Measurements from ENCODE around the gene KRTAP19-4. TPM values are rescaled to one million over a fixed set of nuclear protein-coding genes. Genes with fewer than 3 reads are reported as not detected.

Gene KRTAP19-4
- total RNA-seq, 1 experiment from 2014 or later, result not detected

Other genes starting within 250 kb of the KRTAP19-4 start
- gene KRTAP24-1, start 214.2 kb downstream of the KRTAP19-4 start, total RNA-seq (2014; rRNA removed; shearing (Covaris generic); ENCODE audit: low replicate concordance), result not detected in 2 replicates
- gene KRTAP25-1, start 207.7 kb downstream of the KRTAP19-4 start, total RNA-seq (2014; rRNA removed; shearing (Covaris generic); ENCODE audit: low replicate concordance), result not detected in 2 replicates
- gene KRTAP26-1, start 176.8 kb downstream of the KRTAP19-4 start, total RNA-seq (2014; rRNA removed; shearing (Covaris generic); ENCODE audit: low replicate concordance), result not detected in 2 replicates
- not detected in 2 replicates for gene KRTAP27-1, start 159.5 kb downstream of the KRTAP19-4 start, total RNA-seq (2014; rRNA removed; shearing (Covaris generic); ENCODE audit: low replicate concordance)
- not detected in 2 replicates for gene KRTAP23-1, start 148.6 kb downstream of the KRTAP19-4 start, total RNA-seq (2014; rRNA removed; shearing (Covaris generic); ENCODE audit: low replicate concordance)
- not detected in 2 replicates for gene KRTAP13-2, start 124.9 kb downstream of the KRTAP19-4 start, total RNA-seq (2014; rRNA removed; shearing (Covaris generic); ENCODE audit: low replicate concordance)
- not detected in 2 replicates for gene KRTAP13-1, start 101.1 kb downstream of the KRTAP19-4 start, total RNA-seq (2014; rRNA removed; shearing (Covaris generic); ENCODE audit: low replicate concordance)
- gene KRTAP13-3, start 71.2 kb downstream of the KRTAP19-4 start, total RNA-seq (2014; rRNA removed; shearing (Covaris generic); ENCODE audit: low replicate concordance), result not detected in 2 replicates
- not detected in 2 replicates for gene KRTAP13-4, start 66.9 kb downstream of the KRTAP19-4 start, total RNA-seq (2014; rRNA removed; shearing (Covaris generic); ENCODE audit: low replicate concordance)
- not detected in 2 replicates for gene KRTAP15-1, start 56.9 kb downstream of the KRTAP19-4 start, total RNA-seq (2014; rRNA removed; shearing (Covaris generic); ENCODE audit: low replicate concordance)
- not detected in 2 replicates for gene KRTAP19-1, start 16.8 kb downstream of the KRTAP19-4 start, total RNA-seq (2014; rRNA removed; shearing (Covaris generic); ENCODE audit: low replicate concordance)
- not detected in 2 replicates for gene KRTAP19-2, start 9.7 kb downstream of the KRTAP19-4 start, total RNA-seq (2014; rRNA removed; shearing (Covaris generic); ENCODE audit: low replicate concordance)
- gene KRTAP19-3, start 5.2 kb downstream of the KRTAP19-4 start, total RNA-seq (2014; rRNA removed; shearing (Covaris generic); ENCODE audit: low replicate concordance), result not detected in 2 replicates
- not detected in 2 replicates for gene KRTAP19-5, start 5.0 kb upstream of the KRTAP19-4 start, total RNA-seq (2014; rRNA removed; shearing (Covaris generic); ENCODE audit: low replicate concordance)
- gene KRTAP19-6, start 44.7 kb upstream of the KRTAP19-4 start, total RNA-seq (2014; rRNA removed; shearing (Covaris generic); ENCODE audit: low replicate concordance), result not detected in 2 replicates
- not detected in 2 replicates for gene KRTAP19-7, start 64.1 kb upstream of the KRTAP19-4 start, total RNA-seq (2014; rRNA removed; shearing (Covaris generic); ENCODE audit: low replicate concordance)
- not detected in 2 replicates for gene KRTAP22-2, start 93.2 kb upstream of the KRTAP19-4 start, total RNA-seq (2014; rRNA removed; shearing (Covaris generic); ENCODE audit: low replicate concordance)
- not detected in 2 replicates for gene KRTAP6-3, start 95.3 kb upstream of the KRTAP19-4 start, total RNA-seq (2014; rRNA removed; shearing (Covaris generic); ENCODE audit: low replicate concordance)
- gene KRTAP6-2, start 101.7 kb upstream of the KRTAP19-4 start, total RNA-seq (2014; rRNA removed; shearing (Covaris generic); ENCODE audit: low replicate concordance), result not detected in 2 replicates
- gene KRTAP22-1, start 103.9 kb upstream of the KRTAP19-4 start, total RNA-seq (2014; rRNA removed; shearing (Covaris generic); ENCODE audit: low replicate concordance), result not detected in 2 replicates
- not detected in 2 replicates for gene KRTAP6-1, start 116.8 kb upstream of the KRTAP19-4 start, total RNA-seq (2014; rRNA removed; shearing (Covaris generic); ENCODE audit: low replicate concordance)
- not detected in 2 replicates for gene KRTAP20-1, start 119.3 kb upstream of the KRTAP19-4 start, total RNA-seq (2014; rRNA removed; shearing (Covaris generic); ENCODE audit: low replicate concordance)
- gene KRTAP20-4, start 123.5 kb upstream of the KRTAP19-4 start, total RNA-seq (2014; rRNA removed; shearing (Covaris generic); ENCODE audit: low replicate concordance), result not detected in 2 replicates
- not detected in 2 replicates for gene KRTAP20-2, start 138.0 kb upstream of the KRTAP19-4 start, total RNA-seq (2014; rRNA removed; shearing (Covaris generic); ENCODE audit: low replicate concordance)
- gene KRTAP20-3, start 145.7 kb upstream of the KRTAP19-4 start, total RNA-seq (2014; rRNA removed; shearing (Covaris generic); ENCODE audit: low replicate concordance), result not detected in 2 replicates
- not detected in 2 replicates for gene KRTAP21-3, start 221.6 kb upstream of the KRTAP19-4 start, total RNA-seq (2014; rRNA removed; shearing (Covaris generic); ENCODE audit: low replicate concordance)

All from Caki2 (cell line).